ENCODE results near the gene SUN1.
"Not testable (repeated sequence)": the region's sequence is repeated elsewhere in the genome, so short reads cannot be mapped to it uniquely, and the experiment has no call there.

SUN1 gene

DNA sequence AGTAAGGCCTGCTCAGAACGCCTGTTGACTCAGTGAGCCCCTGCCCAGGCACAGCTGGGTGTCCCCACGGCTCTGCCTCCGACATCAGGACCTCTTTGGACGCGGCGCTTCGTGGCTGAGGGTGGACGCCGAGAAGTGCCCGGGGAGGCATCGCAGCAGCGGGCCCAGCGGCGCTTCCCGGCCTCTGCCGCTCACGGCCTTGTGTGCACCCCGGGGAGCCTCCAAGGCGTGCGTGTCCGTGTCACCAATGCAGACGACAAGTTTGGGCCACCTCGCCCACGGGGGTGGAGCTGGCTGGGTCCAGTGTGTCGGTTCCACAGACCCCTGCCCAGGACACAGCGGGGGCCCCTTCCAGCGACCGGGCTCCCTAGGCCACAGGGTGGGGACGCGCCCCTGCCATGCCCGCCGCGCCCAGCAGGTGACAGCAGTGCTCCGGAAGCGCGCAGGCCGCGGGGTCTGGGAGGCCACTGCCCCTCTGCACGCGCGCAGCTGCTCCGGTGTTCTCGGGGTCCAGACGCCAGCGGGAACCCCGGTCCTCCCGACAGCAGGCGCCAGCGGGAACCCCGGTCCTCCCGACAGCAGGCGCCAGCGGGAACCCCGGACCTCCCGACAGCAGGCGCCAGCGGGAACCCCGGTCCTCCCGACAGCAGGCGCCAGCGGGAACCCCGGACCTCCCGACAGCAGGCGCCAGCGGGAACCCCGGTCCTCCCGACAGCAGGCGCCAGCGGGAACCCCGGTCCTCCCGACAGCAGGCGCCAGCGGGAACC lies 76.5 kb downstream of the SUN1 start:
- not testable (repeated sequence) for FAIRE-seq

DNA sequence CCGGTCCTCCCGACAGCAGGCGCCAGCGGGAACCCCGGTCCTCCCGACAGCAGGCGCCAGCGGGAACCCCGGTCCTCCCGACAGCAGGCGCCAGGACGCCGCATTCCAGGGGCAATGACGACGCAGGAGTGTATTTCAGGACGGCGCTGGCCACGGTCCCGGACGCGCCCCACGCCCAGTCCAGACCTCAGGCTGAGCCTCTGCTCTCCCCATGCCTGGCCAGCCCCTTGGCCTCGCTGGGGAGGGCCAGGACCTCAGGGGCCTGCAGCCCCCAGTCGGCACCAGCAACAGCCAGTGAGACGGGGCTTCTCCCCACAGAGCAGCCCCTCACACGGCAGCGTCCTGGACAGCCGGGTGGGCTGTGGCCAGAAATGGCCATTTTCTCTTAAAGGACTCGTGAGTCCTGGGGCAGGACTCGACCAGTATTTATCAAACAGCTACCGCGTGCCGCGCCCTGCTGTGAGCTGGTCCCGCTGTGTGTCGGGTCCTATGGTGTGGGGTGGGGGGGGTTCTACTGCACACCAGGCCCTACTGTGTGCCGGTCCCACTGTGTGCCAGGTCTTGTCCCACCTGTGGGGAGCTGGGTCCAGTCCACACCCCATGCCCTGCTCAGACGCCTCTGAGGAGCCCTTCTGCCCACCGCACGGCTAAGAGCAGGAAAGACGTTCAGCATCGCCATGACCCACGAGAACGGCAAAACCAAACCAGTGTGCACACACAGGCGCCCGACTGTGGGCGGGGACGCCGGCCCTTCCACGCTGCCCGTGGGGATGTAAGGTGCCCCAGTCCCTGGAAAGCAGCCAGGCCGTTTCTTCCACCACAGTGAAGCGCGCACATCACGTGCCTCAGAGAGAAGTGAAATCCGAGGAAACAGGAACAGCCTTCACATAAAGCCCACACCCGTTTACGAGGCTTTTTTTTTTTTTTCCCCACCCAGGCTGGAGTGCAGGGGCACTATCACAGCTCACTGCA lies 77.4 kb downstream of the SUN1 start:
- FAIRE-seq: no peak

DNA sequence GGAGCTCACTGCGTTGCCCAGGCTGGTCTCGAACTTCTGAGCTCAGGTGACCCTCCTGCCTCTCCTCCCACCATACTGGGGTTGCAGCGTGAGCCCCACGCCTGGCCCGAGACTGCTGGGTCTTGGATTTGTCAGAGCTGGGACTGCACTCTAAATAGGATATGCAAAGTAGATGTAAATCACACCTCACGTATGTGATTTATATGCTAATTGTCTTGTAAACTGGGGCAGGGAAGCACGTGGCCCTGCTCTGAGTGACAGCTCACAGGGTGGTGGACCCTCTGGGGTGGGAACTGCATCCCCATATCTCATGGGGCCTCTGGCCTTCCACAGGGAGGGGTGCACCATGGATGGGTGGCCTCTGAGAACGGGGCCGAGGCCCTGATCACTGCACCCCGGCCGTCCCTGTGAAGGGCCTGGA lies 78.2 kb downstream of the SUN1 start:
- FAIRE-seq: no peak

DNA sequence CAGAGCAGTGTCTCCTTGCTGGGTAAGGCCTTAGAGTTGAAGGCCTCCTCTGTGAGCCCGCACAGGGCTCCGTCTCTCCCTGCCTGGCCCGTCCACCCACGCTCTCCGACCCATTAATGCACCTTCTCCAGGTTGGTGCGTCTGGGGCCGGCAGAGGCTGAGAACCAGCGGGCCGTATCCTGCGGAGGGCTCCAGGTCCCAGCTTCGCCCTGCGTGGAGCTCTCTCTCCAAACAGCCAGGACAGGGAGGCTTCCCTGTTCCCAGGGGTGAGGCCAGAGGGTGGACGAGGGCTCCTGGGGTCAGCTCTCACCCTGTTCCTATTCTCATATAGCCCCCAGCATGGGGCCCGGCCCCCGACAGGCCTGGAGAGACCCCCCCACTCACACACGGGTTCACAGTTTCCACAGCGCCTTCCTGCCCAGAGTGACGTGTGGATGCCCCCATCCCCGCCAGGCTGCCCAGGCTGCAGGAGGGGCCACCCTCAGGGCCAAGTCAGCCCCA lies 78.7 kb downstream of the SUN1 start:
- no peak for FAIRE-seq

DNA sequence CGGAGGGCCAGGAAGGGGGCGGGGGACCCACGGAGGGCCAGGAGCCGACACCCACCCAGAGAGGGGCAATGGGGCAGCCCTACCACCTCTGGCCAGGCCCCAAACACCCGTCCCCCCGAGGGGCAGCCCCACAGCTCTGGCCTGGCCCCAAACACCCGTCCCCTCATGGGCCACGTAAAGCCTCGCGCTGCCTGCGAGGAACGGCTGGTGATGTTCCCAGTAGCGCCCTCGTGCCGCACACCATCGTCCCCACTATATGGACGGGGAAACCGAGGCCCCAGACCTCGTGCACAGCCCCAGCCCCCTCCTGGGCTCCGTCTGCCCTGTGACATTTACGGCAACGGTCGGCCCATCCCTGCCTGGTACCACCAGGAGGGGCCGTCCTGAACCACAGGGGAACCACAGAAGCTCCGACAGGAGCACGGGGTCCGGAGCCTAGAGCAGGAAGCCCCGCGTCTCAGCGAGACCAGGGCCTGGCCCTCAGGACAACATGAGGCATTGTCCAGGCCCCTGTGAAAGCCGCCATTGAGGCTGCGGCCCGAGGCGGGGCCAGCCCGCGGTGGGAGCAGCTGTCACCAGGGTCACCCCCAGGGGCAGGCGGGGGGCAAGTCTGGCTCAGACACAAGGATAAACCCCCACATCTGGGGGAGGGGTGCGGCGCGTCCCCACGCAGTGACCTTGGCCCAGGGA lies 79.7 kb downstream of the SUN1 start:
- FAIRE-seq: no peak

DNA sequence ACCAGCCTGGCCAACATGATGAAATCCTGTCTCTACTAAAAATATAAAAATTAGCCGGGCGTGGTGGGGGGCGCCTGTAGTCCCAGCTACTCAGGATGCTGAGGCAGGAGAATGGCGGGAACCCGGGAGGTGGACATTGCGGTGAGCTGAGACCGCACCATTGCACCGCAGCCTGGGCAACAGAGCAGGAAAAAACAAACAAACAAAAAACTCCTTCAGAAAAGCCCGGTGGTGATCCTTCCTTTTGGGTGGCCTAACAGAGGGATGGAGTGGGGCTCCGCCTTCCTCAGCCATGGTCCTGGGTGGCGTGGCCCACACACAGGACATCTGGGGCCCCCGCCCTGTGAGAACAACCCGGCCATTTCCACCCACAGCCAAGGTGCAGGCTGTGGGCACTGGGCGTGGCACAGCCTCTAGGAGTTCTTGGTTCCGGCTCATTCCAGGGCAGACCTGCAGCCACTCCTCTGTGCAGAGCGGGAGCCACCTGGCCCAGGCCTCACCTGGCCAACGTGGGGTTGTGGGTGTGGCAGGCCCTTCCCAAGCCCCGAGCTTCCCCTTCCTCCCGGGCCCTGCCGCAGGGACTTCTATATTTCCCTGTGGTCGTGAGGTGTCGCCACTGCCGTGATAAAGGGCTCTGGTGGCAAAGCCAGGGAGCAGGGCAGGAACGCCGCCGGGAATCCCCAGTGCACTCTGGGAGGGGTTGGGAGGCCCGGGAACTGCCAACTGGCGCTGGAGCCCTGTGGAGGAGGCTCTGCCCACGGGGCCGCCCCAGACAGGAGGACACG lies 81.7 kb downstream of the SUN1 start:
- FAIRE-seq: no peak

DNA sequence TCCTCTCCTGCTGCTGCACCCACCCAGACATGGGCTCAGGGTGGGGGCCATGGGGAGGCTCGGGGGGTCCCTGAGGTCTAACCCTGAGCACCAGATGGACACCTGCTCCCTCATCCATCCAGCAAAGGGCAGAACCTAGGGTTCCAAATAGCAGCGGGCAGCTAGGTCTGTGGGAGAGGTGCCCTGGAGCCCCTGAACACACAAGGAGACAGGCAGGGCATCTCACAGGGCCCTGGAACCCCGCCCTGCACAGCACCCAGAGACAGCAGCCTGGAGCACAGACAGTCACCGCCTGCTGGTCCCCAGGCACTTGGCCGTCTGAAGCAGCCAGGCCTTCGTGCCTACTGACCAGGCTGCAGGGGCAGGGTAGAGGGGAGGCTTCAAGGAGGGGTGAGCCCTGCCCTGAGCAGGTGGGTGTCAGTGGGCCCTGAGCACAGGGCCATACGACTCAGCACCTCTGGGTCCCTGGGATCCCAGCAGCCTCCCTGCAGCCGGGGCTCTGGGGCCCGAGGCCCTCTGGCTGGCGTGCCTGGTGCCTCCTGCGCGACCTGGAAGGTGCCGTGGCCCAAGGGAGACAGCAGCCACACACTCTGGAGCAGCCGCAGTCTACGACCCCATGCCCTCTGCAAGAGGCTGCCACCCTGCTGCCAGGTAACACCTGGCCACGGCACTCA lies 82.4 kb downstream of the SUN1 start:
- no peak for FAIRE-seq

DNA sequence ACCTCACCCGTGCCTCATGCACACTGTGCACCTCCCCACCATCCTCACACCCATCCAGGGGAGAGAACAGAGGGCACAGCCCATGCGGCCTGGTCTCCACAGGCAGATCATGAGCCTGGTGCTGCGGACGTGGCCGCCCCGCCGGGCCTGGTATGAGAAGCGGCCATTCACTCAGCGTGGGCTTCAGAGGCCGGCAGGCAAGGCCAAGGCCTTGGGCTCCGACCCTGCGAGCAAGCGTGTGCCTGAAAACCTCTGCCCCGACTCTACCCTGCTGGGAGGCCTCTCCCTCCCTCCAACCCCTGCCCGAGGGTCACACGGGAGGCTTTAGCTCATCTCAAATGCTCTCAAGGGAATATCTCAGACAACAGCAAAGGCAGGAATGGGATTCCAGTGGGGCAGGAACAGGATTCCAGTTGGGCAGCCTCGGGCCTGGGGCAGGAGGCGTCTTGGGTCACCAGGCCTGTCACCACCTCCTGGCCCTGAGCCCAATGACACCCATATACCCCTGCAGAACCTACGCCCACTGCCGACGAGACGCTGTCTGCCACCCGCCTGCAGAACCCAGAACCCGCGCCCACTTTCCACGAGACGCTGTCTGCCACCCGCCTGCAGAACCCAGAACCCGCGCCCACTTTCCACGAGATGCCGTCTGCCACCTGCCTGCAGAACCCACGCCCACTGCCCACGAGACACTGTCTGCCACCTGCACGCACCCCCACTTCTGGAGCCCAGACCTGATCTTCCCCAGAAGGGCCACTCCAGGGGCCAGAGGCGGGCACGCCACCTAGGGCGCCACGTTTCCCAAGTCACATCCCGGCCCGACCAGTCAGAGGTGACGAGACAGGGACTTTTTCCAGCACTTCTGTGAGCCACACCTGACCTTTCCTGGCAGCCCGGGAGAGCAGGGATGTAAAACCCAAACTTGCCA lies 83.3 kb downstream of the SUN1 start:
- no peak for FAIRE-seq

DNA sequence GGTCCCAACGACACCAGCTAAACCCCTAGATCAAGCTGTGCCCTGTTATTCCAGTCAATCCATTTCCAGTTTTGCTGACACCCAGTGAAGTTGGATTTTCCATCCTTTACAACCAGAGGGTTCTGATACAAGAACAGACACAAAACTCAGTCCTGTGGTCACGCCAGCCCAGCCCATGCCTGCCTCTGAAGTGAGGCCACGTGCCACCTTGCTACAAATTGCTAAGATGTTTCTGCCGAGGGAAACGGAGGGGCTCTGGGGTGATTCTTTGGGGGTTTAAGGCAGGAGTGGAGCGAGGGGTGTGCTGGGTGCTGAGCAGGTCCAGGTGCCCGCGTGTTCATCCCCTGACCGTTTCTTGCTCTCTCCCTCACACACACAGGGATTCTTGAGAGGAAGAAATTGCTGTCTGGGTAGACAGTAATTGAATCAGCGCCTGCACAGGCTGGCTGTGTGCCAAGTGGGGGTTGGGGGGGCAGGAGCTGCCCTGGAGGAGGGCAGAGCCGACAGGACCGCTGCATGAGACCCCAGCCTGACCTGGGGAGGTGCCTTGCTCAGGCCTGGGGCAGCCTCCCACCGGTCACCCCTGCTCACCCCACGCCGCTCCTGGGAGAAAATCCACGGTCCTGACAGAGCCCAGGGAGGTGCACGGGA lies 84.1 kb downstream of the SUN1 start:
- no peak for FAIRE-seq

DNA sequence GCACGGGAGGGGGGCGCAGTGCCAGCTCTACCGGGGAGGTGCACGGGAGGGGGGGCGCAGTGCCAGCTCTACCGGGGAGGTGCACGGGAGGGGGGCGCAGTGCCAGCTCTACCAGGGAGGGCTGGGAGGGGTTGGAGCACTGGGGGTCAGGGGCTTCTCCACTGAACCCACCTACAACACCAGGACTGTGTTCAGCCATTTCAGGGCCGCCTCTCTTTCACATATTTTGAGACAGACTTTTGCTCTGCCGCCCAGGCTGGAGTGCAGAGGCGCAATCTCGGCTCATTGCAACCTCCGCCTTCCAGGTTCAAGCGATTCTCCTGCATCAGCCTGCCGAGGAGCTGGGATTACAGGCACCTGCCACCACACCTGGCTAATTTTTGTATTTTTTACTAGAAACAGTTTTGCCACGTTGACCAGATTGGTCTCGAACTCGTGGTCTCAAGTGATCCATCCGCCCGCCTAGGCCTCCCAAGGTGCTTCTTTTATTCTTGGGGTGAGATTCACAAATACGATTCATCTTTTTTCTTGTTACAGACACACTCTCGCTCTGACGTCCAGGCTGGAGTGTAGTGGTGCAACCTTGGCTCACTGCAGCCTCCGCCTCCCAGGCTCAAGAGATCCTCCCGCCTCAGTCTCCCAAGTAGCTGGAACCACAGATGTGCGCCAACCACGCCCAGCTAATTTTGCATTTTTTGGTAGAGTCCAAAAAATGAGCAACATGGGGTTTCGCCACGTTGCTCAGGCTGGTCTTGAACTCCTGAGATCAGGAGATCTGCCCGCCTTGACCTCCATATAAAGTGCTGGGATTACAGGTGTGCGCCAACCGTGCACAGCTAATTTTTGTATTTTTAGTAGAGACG lies 85.2 kb downstream of the SUN1 start:
- no peak for FAIRE-seq

DNA sequence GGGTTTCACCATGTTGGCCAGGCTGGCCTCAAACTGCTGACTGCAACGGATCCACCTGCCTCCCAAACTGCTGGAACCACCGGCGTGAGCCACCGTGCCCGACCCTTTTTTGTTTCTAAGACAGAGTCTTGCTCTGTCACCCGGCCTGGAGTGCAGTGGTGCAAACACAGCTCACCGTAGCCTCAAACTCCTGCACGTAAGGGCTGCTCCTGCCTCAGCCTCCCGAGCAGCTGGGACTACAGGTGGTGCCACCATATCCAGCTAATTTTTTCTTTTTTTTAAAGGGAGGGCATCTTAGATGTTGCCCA lies 85.8 kb downstream of the SUN1 start:
- FAIRE-seq: no peak

DNA sequence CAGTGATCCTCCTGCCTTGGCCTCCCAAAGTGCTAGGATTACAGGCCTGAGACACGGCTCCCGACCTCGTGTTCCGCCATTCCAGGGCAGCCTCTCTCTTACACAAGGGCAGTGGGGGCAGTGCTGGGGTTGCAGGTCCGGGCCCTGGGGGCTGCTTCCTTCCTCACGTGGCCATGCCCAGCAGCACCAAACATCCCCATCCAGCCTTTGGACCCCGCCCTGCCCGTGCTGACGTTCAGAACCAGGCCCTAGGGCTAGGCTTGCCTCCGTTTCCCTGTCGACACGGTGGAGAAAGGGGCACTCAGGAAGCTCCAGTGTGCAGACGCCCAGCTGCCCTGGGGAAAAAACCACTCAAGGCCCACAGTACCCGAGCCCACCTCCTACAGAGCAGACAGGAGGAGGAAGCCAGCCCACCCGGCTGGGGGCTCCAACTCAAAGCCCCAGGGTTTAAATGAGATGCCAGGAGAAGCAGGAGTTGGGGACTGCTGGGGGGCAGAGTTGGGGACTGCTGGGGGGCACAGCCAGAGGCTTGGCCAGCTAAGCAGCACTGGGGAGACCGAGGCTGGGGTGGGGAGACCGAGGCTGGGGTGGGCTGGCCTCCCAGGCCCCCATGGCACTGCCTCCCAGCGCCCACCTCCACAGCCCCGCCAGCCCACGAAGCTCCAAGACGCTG lies 86.3 kb downstream of the SUN1 start:
- no peak for FAIRE-seq

DNA sequence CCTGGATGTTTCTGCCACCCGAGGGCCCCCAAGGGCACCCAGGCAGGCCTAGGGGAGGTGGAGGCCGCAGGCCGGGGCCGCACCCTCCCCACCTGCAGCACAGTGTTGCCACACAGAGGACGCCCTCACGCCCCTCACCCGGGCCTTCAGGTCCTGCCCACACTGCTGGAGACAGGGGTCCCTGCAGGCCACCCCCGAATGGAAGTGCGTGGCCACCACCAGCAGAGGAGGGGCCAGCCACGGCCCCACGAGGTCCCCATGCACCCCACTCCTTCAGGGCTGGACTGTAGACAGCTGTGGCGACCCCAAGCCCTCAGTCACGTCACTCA lies 86.8 kb downstream of the SUN1 start:
- no peak for FAIRE-seq

DNA sequence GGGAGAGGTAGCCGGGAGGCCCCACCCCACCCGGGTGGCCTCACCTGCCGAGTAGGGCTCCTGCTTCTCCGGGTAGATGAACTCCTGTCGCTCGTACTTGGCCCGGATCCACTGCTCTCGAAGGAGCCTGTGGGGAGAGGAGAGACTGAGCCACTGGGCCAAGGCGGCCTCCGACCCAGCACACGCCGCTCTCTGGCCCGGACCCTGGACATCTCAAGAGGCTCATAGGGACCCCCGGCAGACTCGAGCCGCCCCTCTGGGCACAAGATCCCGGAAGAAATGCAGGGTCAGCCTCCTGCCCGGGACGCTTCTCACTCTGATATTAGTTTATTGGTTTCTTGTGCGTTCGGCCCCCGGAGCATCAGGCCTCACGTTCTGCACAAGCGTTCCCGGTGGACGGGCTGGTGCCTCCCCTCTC lies 87.7 kb downstream of the SUN1 start:
- no peak for FAIRE-seq

DNA sequence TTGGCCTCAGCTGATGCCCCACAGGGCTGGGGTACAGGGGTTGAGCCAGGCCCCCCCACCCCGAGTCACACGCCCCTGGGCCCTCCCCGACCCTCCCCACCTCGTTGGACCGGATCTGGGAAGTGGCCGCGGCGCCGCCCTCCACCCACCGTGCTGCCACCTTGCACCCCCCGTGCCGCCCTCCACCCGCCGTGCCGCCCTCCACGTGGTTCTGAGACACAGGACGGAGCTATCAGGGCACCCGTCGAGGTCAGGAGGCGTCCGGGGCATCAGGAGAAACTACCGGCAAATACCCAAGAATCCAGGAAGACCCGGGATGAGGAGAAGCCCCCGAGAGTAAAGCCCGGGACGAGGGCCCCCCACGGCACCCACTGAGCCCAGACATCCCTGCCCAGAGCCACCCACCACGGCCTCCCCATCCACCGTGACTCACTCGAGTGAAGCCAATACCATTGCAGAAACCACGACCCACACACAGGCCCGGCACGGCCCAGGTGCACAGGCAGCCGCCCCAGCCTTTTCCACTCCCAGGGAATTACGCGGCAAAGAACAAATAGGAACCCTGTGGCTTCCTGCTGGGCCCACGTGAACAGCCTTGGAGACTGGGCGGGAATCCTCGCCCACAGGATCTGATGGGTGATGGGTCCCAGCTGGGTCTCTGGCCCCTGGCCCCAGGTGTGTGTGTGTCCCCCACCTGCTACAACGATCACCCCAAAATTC lies 88.2 kb downstream of the SUN1 start:
- FAIRE-seq: no peak

DNA sequence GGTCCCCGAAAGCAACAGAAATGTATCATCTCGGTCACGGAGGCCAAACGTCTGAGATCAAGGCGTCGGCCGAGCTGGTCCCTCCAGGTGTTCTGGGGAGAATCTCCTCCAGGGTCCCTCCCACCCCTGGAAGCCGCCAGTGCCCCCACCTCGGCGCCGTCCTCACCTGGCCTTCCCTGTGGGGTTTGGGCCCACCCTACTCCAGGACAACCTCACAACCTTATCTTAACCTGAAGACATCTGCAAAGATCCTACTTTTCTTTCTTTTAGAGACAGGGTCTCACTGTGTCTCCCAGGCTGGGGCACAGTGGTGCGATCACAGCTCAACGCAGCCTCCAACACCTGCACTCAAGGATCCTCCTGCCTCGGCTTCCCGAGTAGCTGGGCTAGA lies 88.8 kb downstream of the SUN1 start:
- FAIRE-seq: no peak

DNA sequence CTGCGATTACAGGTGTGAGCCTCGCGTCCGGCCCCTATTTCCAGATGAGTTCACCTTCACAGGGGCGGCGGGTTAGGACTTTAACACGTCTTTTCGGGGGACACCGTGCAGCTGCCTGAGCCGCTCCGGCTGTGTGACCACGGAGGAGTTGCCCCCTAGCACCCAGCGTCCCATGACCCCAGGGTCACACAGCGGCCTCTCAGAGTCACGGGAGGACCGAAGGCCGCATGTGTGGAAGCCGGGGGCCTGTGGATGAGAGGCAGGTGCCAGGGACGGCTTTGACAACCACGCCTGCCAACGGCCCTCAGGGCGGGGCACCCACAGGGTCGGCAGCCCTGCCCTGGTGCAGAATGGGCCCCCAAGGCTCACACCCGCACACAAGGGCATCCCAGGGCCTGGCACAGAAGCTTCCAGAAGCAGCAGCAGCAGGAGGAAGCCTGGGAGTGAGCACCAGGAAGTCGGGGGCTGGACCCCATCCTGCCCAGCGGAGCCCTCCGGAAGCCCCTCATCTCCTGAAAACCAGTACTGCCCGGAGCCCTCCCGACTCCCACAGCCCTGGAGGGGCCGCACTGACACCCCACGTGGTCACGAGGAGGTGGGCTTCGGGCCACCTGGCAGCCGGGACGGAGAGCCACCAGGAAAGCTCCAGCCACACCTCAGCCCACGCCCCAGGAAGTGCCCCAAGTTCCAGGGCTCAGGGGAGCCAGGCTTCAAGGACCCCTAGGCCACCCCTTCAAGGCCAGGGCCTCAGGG lies 89.5 kb downstream of the SUN1 start:
- no peak for FAIRE-seq

Data from G401.6 (cell line).